K562 (cell line): Measurements from ENCODE around the gene MT1M. TPM values are rescaled to one million over a fixed set of nuclear protein-coding genes. Genes with fewer than 3 reads are reported as not detected.

ENCODE experiments used
- ATAC-seq: fragments of 200-7000 bp; cut with Tn5 transposase; 3 replicates; pipeline ENCODE4 v1.9.1; 2020; ENCODE audit warnings: moderate library complexity
- BruUV-seq: library from RNA; stranded (reverse); fragments of 400-500 nt; replicated peaks from 2 replicates; lab custom pipeline; 2021; lab: Mats Ljungman, UMichigan
- CTCF ChIA-PET: fragments of 300-600 bp; formaldehyde crosslinking; extraction: SDS; loops from one replicate; lab custom pipeline; 2021; ENCODE audit warnings: low intra/inter-chr PET ratio; lab: Yijun Ruan, JAX
- POLR2A ChIA-PET: fragments of 300-600, 350-650 bp; sonication (Branson Sonifier 250); formaldehyde crosslinking; extraction: SDS; loops from one replicate; lab custom pipeline; 2021; ENCODE audit warnings: antibody characterized with exemption, inconsistent platforms; lab: Yijun Ruan, JAX
- DNase-seq, 4 experiments: peaks; one replicate each; pipeline versions ENCODE4 v3.0.0 to v3.0.0-alpha.2; 2011 to 2018; ENCODE audit warnings: low spot score in 3 of 4, mixed read lengths in 3 of 4; ENCODE audit errors: extremely low read depth in 1 of 4
- FAIRE-seq: peaks from 2 replicates; lab custom pipeline; 2011; peaks lifted over from hg19 to GRCh38; lab: Jason Lieb, UNC
- H2AFZ ChIP-seq: 2 replicates; pipeline ENCODE4 v1.6.0; 2011; ENCODE audit warnings: low read depth, low read length, control low read depth, inconsistent platforms
- H3K27ac ChIP-seq: fragments of 200-600 bp; 3 replicates; pipeline ENCODE4 v1.8.0; 2011; ENCODE audit warnings: low read depth, mild to moderate bottlenecking, control low read depth, inconsistent platforms, low read length, moderate library complexity, mixed read lengths; ENCODE audit errors: extremely low read depth
- H3K27me3 ChIP-seq, 2 experiments: fragments of 300-600 bp in 1 of 2; 2 replicates in 1 of 2; 3 replicates in 1 of 2; pipeline versions ENCODE4 v1.6.0 to v1.8.0; 2011; ENCODE audit warnings: inconsistent platforms in 2 of 2, low read length in 2 of 2, mild to moderate bottlenecking in 1 of 2, mixed read lengths in 1 of 2, moderate library complexity in 1 of 2; ENCODE audit not compliant: control insufficient read depth in 2 of 2, insufficient read depth in 2 of 2
- H3K36me3 ChIP-seq: fragments of 300-600 bp; 3 replicates; pipeline ENCODE4 v1.8.0; 2011; ENCODE audit warnings: mild to moderate bottlenecking, low read length, inconsistent platforms; ENCODE audit not compliant: control insufficient read depth, insufficient read depth
- H3K4me1 ChIP-seq, 2 experiments: fragments of 200-600 bp in 1 of 2; replicated peaks in 1 of 2; 2 replicates in 1 of 2; 3 replicates in 1 of 2; pipeline versions ENCODE4 v1.5.1 to v1.8.0; 2011; ENCODE audit warnings: inconsistent platforms in 2 of 2, low read length in 2 of 2, mild to moderate bottlenecking in 1 of 2, mixed read lengths in 1 of 2, moderate library complexity in 1 of 2; ENCODE audit not compliant: control insufficient read depth in 2 of 2, insufficient read depth in 2 of 2
- H3K4me2 ChIP-seq: 2 replicates; pipeline ENCODE4 v1.6.1; 2011; ENCODE audit warnings: low read length, control low read depth, inconsistent platforms, mixed read lengths; ENCODE audit not compliant: insufficient read depth
- H3K4me3 ChIP-seq: fragments of 200-600 bp; sonication (generic), shearing (Covaris generic); 2 replicates; pipeline ENCODE4 v1.5.1; 2016; ENCODE audit warnings: control low read depth, inconsistent platforms
- H3K79me2 ChIP-seq: fragments of 200-600 bp; 3 replicates; pipeline ENCODE4 v1.8.0; 2011; ENCODE audit warnings: low read length, inconsistent platforms; ENCODE audit not compliant: control insufficient read depth, insufficient read depth
- H3K9ac ChIP-seq, 2 experiments: 2 replicates each; pipeline versions ENCODE4 v1.6.0 to v1.6.1; 2011; ENCODE audit warnings: low read depth in 2 of 2, low read length in 2 of 2, control low read depth in 1 of 2, inconsistent platforms in 1 of 2, mild to moderate bottlenecking in 1 of 2, mixed read lengths in 1 of 2; ENCODE audit not compliant: insufficient read depth in 1 of 2
- H3K9me1 ChIP-seq: one replicate; pipeline ENCODE4 v1.6.0; 2011; ENCODE audit warnings: inconsistent platforms, mild to moderate bottlenecking, low read length, moderate library complexity; ENCODE audit not compliant: control insufficient read depth, insufficient read depth
- H3K9me3 ChIP-seq: replicated peaks from 2 replicates; pipeline ENCODE4 v1.5.1; 2011; ENCODE audit warnings: low read depth, low read length, inconsistent platforms; ENCODE audit not compliant: control insufficient read depth, insufficient read depth
- H4K20me1 ChIP-seq: replicated peaks from 2 replicates; pipeline ENCODE4 v1.6.1; 2011; ENCODE audit warnings: low read length, inconsistent platforms, mixed read lengths; ENCODE audit not compliant: control insufficient read depth, insufficient read depth
- CHD2 ChIP-seq: IDR thresholded peaks from 2 replicates; pipeline ENCODE4 v1.6.1; 2011; ENCODE audit warnings: low read depth, low read length
- CREM ChIP-seq: IDR thresholded peaks from 2 replicates; pipeline ENCODE4 v1.6.1; 2014; ENCODE audit warnings: antibody characterized with exemption, low read depth
- E2F1 ChIP-seq: sonication (generic); formaldehyde crosslinking; IDR thresholded peaks from 2 replicates; pipeline ENCODE4 v1.8.1; 2023; ENCODE audit warnings: mild to moderate bottlenecking, missing genetic modification reagents, moderate library complexity
- ELF4 ChIP-seq: fragments of 450-650 bp; formaldehyde crosslinking; IDR thresholded peaks from 2 replicates; pipeline ENCODE4 v1.4.0; 2022; ENCODE audit warnings: missing genetic modification characterization
- JUN ChIP-seq, 2 experiments: sonication (generic) in 1 of 2; formaldehyde crosslinking in 1 of 2; IDR thresholded peaks; 2 replicates each; pipeline versions ENCODE4 v1.6.1 to v1.8.0; 2012 to 2022; ENCODE audit warnings: borderline replicate concordance in 2 of 2, mild to moderate bottlenecking in 2 of 2, improper control_type of control experiment in 1 of 2, low read depth in 1 of 2, low read length in 1 of 2, missing genetic modification reagents in 1 of 2
- KDM5B ChIP-seq: fragments of 200-600 bp; sonication (generic); IDR thresholded peaks from 2 replicates; pipeline ENCODE4 v1.6.1; 2012; ENCODE audit warnings: low read depth, mild to moderate bottlenecking, moderate library complexity, low read length, control low read depth, inconsistent platforms; ENCODE audit not compliant: insufficient replicate concordance
- LCOR ChIP-seq: sonication (generic); formaldehyde crosslinking; IDR thresholded peaks from 2 replicates; pipeline ENCODE4 v1.8.0; 2022; ENCODE audit warnings: mild to moderate bottlenecking, missing genetic modification reagents
- TCF7 ChIP-seq: sonication (generic); IDR thresholded peaks from 2 replicates; pipeline ENCODE4 v1.6.1; 2016; ENCODE audit warnings: antibody characterized with exemption, borderline replicate concordance
- TFAM ChIP-seq: fragments of 250-450 bp; sonication (Bioruptor Pico); conservative IDR thresholded peaks from 2 replicates; pipeline ENCODE4 v1.5.0; 2021; ENCODE audit warnings: mild to moderate bottlenecking, moderate library complexity
- YBX1 ChIP-seq: fragments of 450-650 bp; IDR thresholded peaks from 2 replicates; pipeline ENCODE4 v1.7.1; 2016; ENCODE audit warnings: mild to moderate bottlenecking
- ZBTB12 ChIP-seq: fragments of 250-450 bp; sonication (Bioruptor Pico); IDR thresholded peaks from 2 replicates; pipeline ENCODE4 v1.4.0; 2020
- ZC3H4 ChIP-seq: sonication (generic); formaldehyde crosslinking; IDR thresholded peaks from 2 replicates; pipeline ENCODE4 v1.9.0; 2021; ENCODE audit warnings: missing genetic modification reagents, borderline replicate concordance
- ZNF274 ChIP-seq: IDR thresholded peaks from 2 replicates; pipeline ENCODE4 v1.6.1; 2011; ENCODE audit warnings: low read depth, mild to moderate bottlenecking, low read length, moderate library complexity, borderline replicate concordance
- ZNF695 ChIP-seq: fragments of 450-650 bp; formaldehyde crosslinking; IDR thresholded peaks from 2 replicates; pipeline ENCODE4 v1.4.0; 2020; ENCODE audit warnings: mild to moderate bottlenecking, moderate library complexity
- whole genome bisulfite sequencing: fragments of 100-300 bp; shearing (Covaris generic); methylation state at CpG from one replicate; pipeline ENCODE4 v1.1.6; 2016; ENCODE audit warnings: low coverage, mixed read lengths; ENCODE audit not compliant: insufficient coverage; ENCODE audit errors: missing lambda C conversion rate; 5-methylcytosine and 5-hydroxymethylcytosine counted together
- in situ Hi-C: fragments of 300-500 bp; cut with MboI; formaldehyde crosslinking; loops from 4 replicates; pipeline ENCODE4 v1.15.0; 2018; ENCODE audit warnings: inconsistent platforms, mixed read lengths
- intact Hi-C: fragments of 100-400 bp; cut with micrococcal nuclease; formaldehyde crosslinking; loops from 2 replicates; pipeline ENCODE4 v1.14.2; 2022
- polyA plus RNA-seq, 8 experiments: library from polyadenylated mRNA; depleted of rRNA in 4 of 8; stranded (reverse) in 5 of 8; unstranded in 3 of 8; fragments of >200 nt; fragmentation: Nextera tagmentation in 2 of 8; fragmentation: Illumina TruSeq in 1 of 8; extraction: Ambion mirVana in 2 of 8; extraction: Trizol in 1 of 8; gene quantifications; 2 replicates each; pipeline versions ENCODE4 v1.2.1 to v1.2.3, GENCODE V29; 2011 to 2014; ENCODE audit warnings: inconsistent platforms in 1 of 8, missing spikeins in 1 of 8
- total RNA-seq, 7 experiments: library from RNA; depleted of rRNA in 6 of 7; stranded (reverse); fragments of >200 nt in 6 of 7; fragmentation: Illumina TruSeq in 2 of 7; extraction: Trizol in 2 of 7; gene quantifications; 2 replicates each; pipeline versions ENCODE4 v1.2.1 to v1.2.3, GENCODE V29; 2011 to 2021; ENCODE audit warnings: low replicate concordance in 1 of 7

MT1M gene
- total and polyA plus RNA-seq, 9 of the 15 experiments (the other 6 are each of a cell fraction or from before 2014, with no cell fraction given), result not detected

- intact Hi-C loops, result no loop called here
- in situ Hi-C loops, result no loop called here
- no peak for DNase-seq
- POLR2A ChIA-PET, result interaction anchor here (0.6 to 0.7 kb wide), 2 partner anchors 112 to 154 kb away, joined by 3 read pairs; partner anchors contain the start of genes NUDT21 and OGFOD1
- 57% methylated on average over 1 of the region's 1 CpG for WGBS
- no peaks in the 10 kb centered on the region for H3K36me3 ChIP-seq
- peaks cover 27 to 28% of the 10 kb centered on the region in 2 experiments for H3K4me1 ChIP-seq
- H3K27ac ChIP-seq, result no peak overlapping the region
- H2AFZ ChIP-seq, result no peak overlapping the region
- no peak for TF ChIP-seq ZNF695
- no peak for TF ChIP-seq CHD2
- no peak for TF ChIP-seq KDM5B
- TF ChIP-seq LCOR (CRISPR knock-in tag), result no peak
- TF ChIP-seq, all 486 proteins: peak for 0
- Histone ChIP-seq H3K27me3 (peaks cover 3 to 11% of the 10 kb centered on the region in 2 experiments; a peak in 2 of 5 replicates), H3K79me2 (no peaks in the 10 kb centered on the region), H3K4me2 (no peak overlapping the region), H3K9ac (no peak overlapping the region), H3K4me3 (no peak overlapping the region), H3K9me3 (no peaks in the 10 kb centered on the region), H3K9me1 (no peaks in the 10 kb centered on the region), H4K20me1 (no peaks in the 10 kb centered on the region)
- no peak for ATAC-seq
- CTCF ChIA-PET, result no interaction called here
- no TSS peak for BruUV-seq
- no peak for FAIRE-seq
Measured at GRCh38 chr16:56605475-56605874, 27.0 kb upstream of the MT1M start.

- Histone ChIP-seq H3K4me2 (no peak overlapping the region), H3K4me1 (peaks cover 27 to 29% of the 10 kb centered on the region in 2 experiments), H3K9ac (no peak overlapping the region), H3K9me3 (no peaks in the 10 kb centered on the region), H3K9me1 (no peaks in the 10 kb centered on the region), H3K27me3 (peaks cover 3 to 5% of the 10 kb centered on the region in 2 experiments; a peak in 2 of 5 replicates), H3K79me2 (no peaks in the 10 kb centered on the region), H3K4me3 (no peak overlapping the region), H3K36me3 (no peaks in the 10 kb centered on the region), H2AFZ (0 out of 2 replicates have a peak overlapping the region, but pooled peaks have one; percentile 21), H4K20me1 (no peaks in the 10 kb centered on the region), H3K27ac (no peak overlapping the region)
- in situ Hi-C loops (no loop called here), intact Hi-C loops (no loop called here)
- 36% methylated on average over 3 of the region's 3 CpGs for WGBS
- BruUV-seq, result no TSS peak
- ChIA-PET CTCF (no interaction called here), POLR2A (interaction anchor here (0.7 to 1.5 kb wide), 2 partner anchors 14 to 155 kb away, joined by 3 read pairs; partner anchors contain the start of genes NUDT21 and OGFOD1)
- FAIRE-seq (no peak), DNase-seq (no peak), ATAC-seq (no peak)
- TF ChIP-seq TFAM, result no peak
- TF ChIP-seq ELF4 (CRISPR knock-in tag), result no peak
- TF ChIP-seq ZC3H4, result no peak
- no peak for TF ChIP-seq ZBTB12 (CRISPR knock-in tag)
- no peak for TF ChIP-seq YBX1
- no peak for TF ChIP-seq TCF7
- TF ChIP-seq JUN (IDR thresholded peaks at IDR 0.05; ENCODE audit: borderline replicate concordance, low read depth, low read length), result 0 out of 2 replicates have a peak, but pooled peaks have one; percentile 39
- TF ChIP-seq JUN (CRISPR knock-in tag; IDR thresholded peaks at IDR 0.05; ENCODE audit: borderline replicate concordance), result no peak
- 0 out of 2 replicates have a peak, but pooled peaks have one; percentile 17 for TF ChIP-seq CREM
- no peak for TF ChIP-seq E2F1 (CRISPR knock-in tag)
- no peak for TF ChIP-seq ZNF274
Measured at GRCh38 chr16:56606071-56606475, 26.4 kb upstream of the MT1M start.
